T-helper 1 cell (primary cell): ENCODE measurements around the gene GLIPR1L2.
"Not testable (repeated sequence)": the region's sequence is repeated elsewhere in the genome, so short reads cannot be mapped to it uniquely, and the experiment has no call there.

Experiments
- DNase-seq, 5 donors: peaks; one replicate each; pipeline ENCODE4 v3.0.0-alpha.2; 2012 to 2020

The GLIPR1L2 gene

DNA sequence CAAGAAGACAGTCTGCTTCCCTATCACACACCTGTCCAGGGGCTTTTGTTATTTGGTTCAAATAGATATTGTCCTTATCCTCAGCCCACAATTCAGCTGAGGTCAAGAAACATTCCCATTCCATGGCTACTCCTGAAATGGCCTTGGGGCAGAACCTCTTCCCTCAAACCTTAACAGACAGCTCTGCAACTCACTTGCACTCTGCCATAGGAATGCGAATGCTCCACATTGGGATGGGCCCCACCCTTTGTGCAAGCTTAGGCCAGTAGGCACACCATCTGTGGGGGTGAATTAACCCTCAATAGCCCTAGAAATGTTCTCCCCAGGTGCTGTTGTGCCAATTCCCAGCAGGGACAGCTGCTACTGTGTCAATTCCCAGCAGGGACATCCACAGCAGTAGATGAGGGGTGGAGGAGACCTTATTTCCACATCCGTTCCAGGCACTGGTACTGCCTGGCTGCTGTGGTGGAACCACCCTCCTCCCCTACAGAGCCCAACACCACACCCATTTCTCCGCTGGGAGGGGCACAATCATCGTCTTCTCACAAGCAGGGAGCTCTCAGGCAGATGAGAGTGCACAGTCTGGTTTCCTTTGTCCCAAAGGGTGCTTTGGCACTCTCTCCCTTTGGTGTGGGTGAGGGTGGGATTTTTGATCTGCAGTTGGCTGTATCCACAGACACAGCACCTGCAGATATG, 47.3 kb downstream of the GLIPR1L2 start:
- DNase-seq: peak in 2 of 5 donors; percentile 2 to 59

DNA sequence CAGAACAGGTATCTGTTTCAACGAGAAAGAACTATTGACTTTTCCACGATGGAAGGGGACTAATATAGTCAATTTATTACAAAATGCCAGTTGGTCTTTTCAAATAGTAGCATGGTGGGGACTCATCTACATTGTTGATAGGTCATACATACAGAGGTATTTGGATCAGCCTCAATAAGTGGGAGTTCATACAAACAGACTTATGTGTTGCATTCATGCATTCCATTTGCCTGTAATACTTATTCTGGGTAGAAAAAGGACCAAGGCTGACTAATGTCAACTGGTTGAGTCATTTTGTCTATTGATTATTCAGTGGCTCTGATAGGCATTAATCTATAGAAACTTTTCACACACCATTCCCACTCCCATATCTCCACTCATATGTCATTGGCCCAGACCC, 48.2 kb downstream of the GLIPR1L2 start:
- DNase-seq: no peak

- DNase-seq: no peak
Observed at GRCh38 chr12:75439930-75440329, 49.0 kb downstream of the GLIPR1L2 start.

GRCh38 chr12:75441687-75442449, 51.0 kb downstream of the GLIPR1L2 start:
- not testable (repeated sequence) for DNase-seq

GRCh38 chr12:75442454-75442853, 51.6 kb downstream of the GLIPR1L2 start:
- not testable (repeated sequence) for DNase-seq

- DNase-seq: no peak
Observed at GRCh38 chr12:75443709-75444108, 52.8 kb downstream of the GLIPR1L2 start.

DNA sequence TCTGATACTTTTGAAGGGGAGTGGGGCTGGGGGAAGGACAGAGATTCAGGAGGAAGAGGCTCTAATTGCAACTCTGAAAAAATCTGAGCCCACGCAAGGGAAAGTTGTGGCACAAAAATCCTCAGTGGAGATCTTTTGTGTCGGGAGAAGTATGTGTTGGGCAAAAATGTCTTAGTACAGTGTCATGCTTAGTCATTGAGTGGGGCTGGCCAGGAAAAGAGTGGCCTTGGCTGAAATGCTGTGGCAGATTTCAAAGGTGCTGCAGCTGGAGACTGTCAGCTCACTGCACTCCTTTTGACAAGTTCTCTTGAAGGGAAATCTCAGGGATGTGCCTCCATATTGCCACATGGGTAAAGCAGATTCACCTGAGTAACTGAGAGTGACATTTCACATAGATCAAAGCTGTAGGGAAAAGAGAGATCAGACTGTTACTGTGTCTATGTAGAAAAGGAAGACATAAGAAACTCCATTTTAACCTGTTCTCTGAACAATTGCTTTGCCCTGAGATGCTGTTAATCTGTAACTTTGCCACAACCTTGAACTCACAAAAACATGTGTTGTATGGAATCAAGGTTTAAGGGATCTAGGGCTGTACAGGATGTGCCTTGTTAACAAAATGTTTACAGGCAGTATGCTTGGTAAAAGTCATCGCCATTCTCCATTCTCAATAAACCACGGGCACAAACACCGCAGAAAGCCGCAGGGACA, 53.7 kb downstream of the GLIPR1L2 start:
- DNase-seq: no peak

- not testable (repeated sequence) for DNase-seq
Observed at GRCh38 chr12:75445137-75445507, 54.2 kb downstream of the GLIPR1L2 start.

- no peak for DNase-seq
Observed at GRCh38 chr12:75446857-75447256, 56.0 kb downstream of the GLIPR1L2 start.

- no peak for DNase-seq
Observed at GRCh38 chr12:75447691-75448393, 57.0 kb downstream of the GLIPR1L2 start.

- DNase-seq: no peak
Observed at GRCh38 chr12:75452675-75453330, 61.9 kb downstream of the GLIPR1L2 start.

DNA sequence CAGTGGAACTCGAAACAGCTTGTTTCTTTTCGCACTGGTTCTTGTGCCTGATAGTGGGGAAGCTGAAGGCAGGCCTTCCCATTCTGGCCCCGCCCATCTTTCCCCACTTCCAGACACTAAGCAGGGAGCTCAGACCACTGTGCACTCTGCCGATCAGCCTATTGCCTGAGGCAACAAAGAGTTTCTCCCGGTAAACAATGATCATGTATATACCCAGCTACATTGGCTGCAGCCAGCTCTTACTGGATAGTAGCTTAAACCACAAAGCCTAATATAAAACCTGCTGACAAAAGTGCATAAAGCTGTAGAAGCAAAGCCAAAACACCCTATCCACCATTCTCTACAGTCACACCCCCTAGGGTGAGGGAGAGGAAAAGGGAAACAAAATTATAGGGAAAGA, 65.0 kb downstream of the GLIPR1L2 start:
- no peak for DNase-seq

DNA sequence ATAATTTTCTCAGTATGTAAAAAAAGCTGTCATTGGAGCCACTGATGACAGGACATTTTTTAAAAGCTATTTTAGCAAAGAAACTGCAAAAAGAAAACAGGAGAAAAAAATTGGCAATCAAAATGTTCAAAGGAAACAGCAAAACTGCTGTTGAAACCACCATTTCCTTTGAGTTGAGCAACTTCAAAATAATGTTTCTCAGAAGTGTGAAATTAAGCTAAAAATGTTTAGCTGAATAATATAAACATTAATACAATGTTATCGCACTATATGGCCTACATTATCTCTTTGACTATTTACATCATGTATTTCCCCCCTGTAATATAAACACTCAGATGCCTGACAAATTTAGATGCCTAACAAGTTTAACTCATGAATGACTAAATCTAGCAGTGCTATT, 66.3 kb downstream of the GLIPR1L2 start:
- peak in 1 of 5 donors; percentile 27 for DNase-seq

DNA sequence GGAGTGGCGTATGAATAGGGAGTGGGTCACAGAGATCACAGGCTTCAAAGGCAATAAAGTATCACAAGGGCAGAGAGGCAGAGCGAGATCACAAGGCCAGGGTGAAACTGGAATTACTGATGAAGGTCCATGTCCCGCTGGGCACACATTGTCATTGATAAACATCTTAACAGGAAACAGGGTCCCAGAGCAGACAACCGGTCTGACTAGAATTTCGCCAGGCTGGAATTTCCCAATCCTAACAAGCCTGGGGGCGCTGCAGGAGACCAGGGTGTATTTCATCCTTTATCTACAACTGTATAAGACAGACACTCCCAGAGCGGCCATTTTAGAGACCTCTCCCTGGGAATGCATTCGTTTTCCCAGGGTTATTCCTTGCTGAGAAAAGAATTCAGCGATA, 67.0 kb downstream of the GLIPR1L2 start:
- DNase-seq: not testable (repeated sequence)

DNA sequence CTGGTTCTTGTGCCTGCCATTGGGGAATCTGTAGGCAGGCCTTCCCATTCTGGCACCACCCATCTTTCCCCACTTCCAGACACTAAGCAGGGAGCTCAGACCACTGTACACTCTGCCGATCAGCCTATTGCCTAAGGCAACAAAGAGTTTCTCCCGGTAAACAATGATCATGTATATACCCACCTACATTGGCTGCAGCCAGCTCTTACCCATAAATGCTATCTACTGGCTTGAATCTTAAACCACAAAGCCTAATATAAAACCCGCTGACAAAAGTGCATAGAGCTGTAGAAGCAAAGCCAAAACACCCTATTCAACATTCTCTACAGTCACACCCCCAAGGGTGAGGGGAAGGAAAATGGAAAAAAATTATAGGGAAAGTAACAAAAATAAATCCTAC, 68.9 kb downstream of the GLIPR1L2 start:
- no peak for DNase-seq

DNA sequence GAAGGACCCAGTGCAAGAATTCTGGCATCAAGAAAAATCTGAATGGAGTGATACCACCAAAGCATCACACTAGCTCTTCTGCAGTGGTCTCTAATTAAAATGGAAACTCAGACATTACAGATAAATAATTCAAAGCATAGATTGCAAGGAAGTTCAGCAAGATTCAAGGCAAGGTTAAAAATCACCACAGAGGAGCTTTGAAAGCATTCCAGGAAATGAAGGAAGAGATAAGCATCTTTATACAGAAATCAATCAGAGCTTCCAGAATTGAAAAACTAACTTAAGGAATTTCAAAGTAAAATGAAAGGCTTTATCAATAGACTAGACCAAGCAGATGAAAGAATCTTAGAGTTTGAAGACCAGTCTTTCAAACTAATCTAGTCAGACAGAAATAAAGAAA, 69.3 kb downstream of the GLIPR1L2 start:
- DNase-seq: no peak

- DNase-seq: no peak
Observed at GRCh38 chr12:75471902-75472890, 81.3 kb downstream of the GLIPR1L2 start.

DNA sequence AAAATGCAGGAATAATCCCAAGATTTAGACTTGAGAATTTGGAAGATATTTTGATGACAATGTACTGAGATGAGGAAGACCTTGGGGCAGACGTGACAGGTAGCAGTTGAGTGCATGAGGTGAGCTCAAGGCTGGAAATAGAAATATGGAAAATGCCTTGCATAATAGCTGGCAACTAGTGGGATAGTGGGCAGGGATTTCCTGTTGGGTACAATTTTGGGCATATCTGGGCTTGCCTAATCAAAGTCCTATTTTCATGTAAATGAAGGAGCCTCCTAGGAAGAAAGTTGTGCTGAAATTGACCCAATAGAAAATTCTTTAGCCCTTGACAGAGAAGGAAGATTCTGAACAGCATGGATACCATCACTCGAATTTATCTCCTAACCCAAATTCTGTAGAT, 83.2 kb downstream of the GLIPR1L2 start:
- DNase-seq: no peak

DNA sequence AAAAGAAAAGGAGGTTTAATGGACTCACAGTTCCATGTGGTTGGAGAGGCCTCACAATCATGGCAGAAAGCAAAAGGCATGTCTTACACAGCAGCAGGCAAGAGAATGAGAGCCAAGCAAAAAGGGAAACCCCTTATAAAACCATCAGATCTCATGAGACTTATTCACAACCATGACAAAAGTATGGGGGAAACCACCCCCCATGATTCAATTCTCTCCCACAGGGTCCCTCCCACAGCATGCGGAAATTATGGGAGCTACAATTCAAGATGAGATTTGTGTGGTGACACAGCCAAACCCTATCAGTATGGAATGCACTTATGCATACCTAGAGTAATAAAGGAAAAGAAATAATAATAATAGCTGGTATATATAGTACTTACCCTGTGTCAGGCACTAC, 85.2 kb downstream of the GLIPR1L2 start:
- DNase-seq: no peak

GRCh38 chr12:75477137-75477536, 86.2 kb downstream of the GLIPR1L2 start:
- DNase-seq: no peak

- DNase-seq: peak in 2 of 5 donors; percentile 12 to 72
Observed at GRCh38 chr12:75478116-75478794, 87.4 kb downstream of the GLIPR1L2 start.
